CD4-positive, alpha-beta T cell (primary cell): ENCODE results near the gene ZBTB20. TPM values are rescaled to one million over a fixed set of nuclear protein-coding genes. Genes with fewer than 3 reads are reported as not detected.

Experiments used
- ATAC-seq: fragments of 200-7000 bp; cut with Tn5 transposase; one replicate; pipeline ENCODE4 v1.10.0; 2022; ENCODE audit warnings: mild to moderate bottlenecking; ENCODE audit not compliant: poor library complexity
- CTCF ChIA-PET: fragments of 350-600 bp; sonication (Branson Sonifier 250); formaldehyde crosslinking; loops from one replicate; lab custom pipeline; 2021; ENCODE audit warnings: antibody characterized with exemption, inconsistent platforms; lab: Charles Lee
- POLR2A ChIA-PET: fragments of 350-600 bp; sonication (Branson Sonifier 250); formaldehyde crosslinking; loops from one replicate; lab custom pipeline; 2021; ENCODE audit warnings: antibody characterized with exemption, inconsistent platforms; lab: Charles Lee
- DNase-seq, 14 experiments: peaks; one replicate each; pipeline ENCODE4 v3.0.0-alpha.2; 2013 to 2020; ENCODE audit warnings: mixed read lengths in 2 of 14
- H3K27ac ChIP-seq, 2 donors: one replicate each; pipeline versions ENCODE4 v1.5.1 to v1.7.0; 2013; ENCODE audit warnings: low read length in 2 of 2, low read depth in 1 of 2, mild to moderate bottlenecking in 1 of 2
- H3K27me3 ChIP-seq, 2 experiments: 1 replicate in 1 of 2; 2 replicates in 1 of 2; pipeline versions ENCODE4 v1.6.1 to v1.7.0; 2013; ENCODE audit warnings: low read length in 2 of 2, control low read depth in 1 of 2, mild to moderate bottlenecking in 1 of 2, moderate library complexity in 1 of 2; ENCODE audit not compliant: insufficient read depth in 2 of 2, control insufficient read depth in 1 of 2
- H3K36me3 ChIP-seq: one replicate; pipeline ENCODE4 v1.6.1; 2013; ENCODE audit warnings: low read length, control low read depth; ENCODE audit not compliant: insufficient read depth
- H3K4me1 ChIP-seq: one replicate; pipeline ENCODE4 v1.6.1; 2013; ENCODE audit warnings: low read length, control low read depth; ENCODE audit not compliant: insufficient read depth
- H3K4me3 ChIP-seq: one replicate; pipeline ENCODE4 v1.5.1; 2013; ENCODE audit warnings: mild to moderate bottlenecking, low read length, moderate library complexity
- H3K9me3 ChIP-seq, 2 experiments: 1 replicate in 1 of 2; 2 replicates in 1 of 2; pipeline versions ENCODE4 v1.6.1 to v1.7.0; 2013; ENCODE audit warnings: low read length in 2 of 2, mild to moderate bottlenecking in 2 of 2, control low read depth in 1 of 2, moderate library complexity in 1 of 2; ENCODE audit not compliant: control insufficient read depth in 1 of 2, insufficient read depth in 1 of 2
- H3K27ac Mint-ChIP-seq: one replicate; pipeline ENCODE4 v1.8.0; 2020; ENCODE audit warnings: mixed read lengths
- H3K27me3 Mint-ChIP-seq: one replicate; pipeline ENCODE4 v1.8.0; 2021; ENCODE audit warnings: mixed read lengths
- H3K36me3 Mint-ChIP-seq: one replicate; pipeline ENCODE4 v1.8.0; 2021; ENCODE audit warnings: low read depth, mixed read lengths
- H3K4me1 Mint-ChIP-seq: one replicate; pipeline ENCODE4 v1.8.0; 2021; ENCODE audit warnings: low read depth, mixed read lengths
- H3K4me3 Mint-ChIP-seq: one replicate; pipeline ENCODE4 v1.8.0; 2020; ENCODE audit warnings: mild to moderate bottlenecking, mixed read lengths
- H3K9me3 Mint-ChIP-seq: one replicate; pipeline ENCODE4 v1.8.0; 2020; ENCODE audit warnings: mixed read lengths
- CTCF ChIP-seq: fragments of 200-600 bp; IDR thresholded peaks from one replicate; pipeline ENCODE4 v1.8.0; 2022; ENCODE audit warnings: antibody characterized with exemption, mild to moderate bottlenecking
- intact Hi-C, 2 experiments: fragments of 100-400 bp; cut with DNase I in 1 of 2; cut with micrococcal nuclease in 1 of 2; formaldehyde crosslinking; loops; one replicate each; pipeline versions ENCODE4 v1.15.1 to v1.9.0; 2023 to 2025; cut with DNase I, micrococcal nuclease
- total RNA-seq, 174 experiments: library from RNA in 2 of 174; stranded (reverse) in 2 of 174; gene quantifications; one replicate each; pipeline ENCODE4 v1.2.3 and lab custom pipeline; 2021 to 2026

Gene ZBTB20
- total RNA-seq, 2 experiments from 2014 or later: 41.6 to 47.4 TPM

GRCh38 chr3:114600571-114600970 lies 546.5 kb downstream of the ZBTB20 start:
- peaks cover 9% of the 10 kb centered on the region for H3K36me3 Mint-ChIP-seq

GRCh38 chr3:114597871-114598270 lies 549.2 kb downstream of the ZBTB20 start:
- no peaks in the 10 kb centered on the region for H3K9me3 Mint-ChIP-seq
- intact Hi-C loops: no loop called here
- Histone ChIP-seq H3K9me3 (no peaks in the 10 kb centered on the region), H3K4me3 (no peak overlapping the region), H3K27me3 (no peaks in the 10 kb centered on the region), H3K4me1 (no peaks in the 10 kb centered on the region), H3K36me3 (no peaks in the 10 kb centered on the region), H3K27ac (no peak overlapping the region)
- ATAC-seq (no peak), DNase-seq (no peak)
- TF ChIP-seq CTCF: no peak
- CTCF ChIA-PET: interaction anchor here (0.7 kb wide), 1 partner anchor 15 kb away, joined by 3 read pairs; no protein-coding TSS in a partner anchor
- H3K36me3 Mint-ChIP-seq: peaks cover 16% of the 10 kb centered on the region
- H3K27me3 Mint-ChIP-seq: no peaks in the 10 kb centered on the region
- H3K4me1 Mint-ChIP-seq: no peaks in the 10 kb centered on the region
- no peak overlapping the region for H3K4me3 Mint-ChIP-seq
- no peak overlapping the region for H3K27ac Mint-ChIP-seq
- POLR2A ChIA-PET: no interaction called here

More at GRCh38 chr3:114600571-114600970, 546.5 kb downstream of the ZBTB20 start:
- no peaks in the 10 kb centered on the region for H3K4me1 Mint-ChIP-seq
- Histone ChIP-seq H3K4me1 (no peaks in the 10 kb centered on the region), H3K4me3 (no peak overlapping the region), H3K27ac (no peak overlapping the region), H3K9me3 (no peaks in the 10 kb centered on the region), H3K27me3 (no peaks in the 10 kb centered on the region), H3K36me3 (no peaks in the 10 kb centered on the region)
- no peak overlapping the region for H3K27ac Mint-ChIP-seq
- TF ChIP-seq CTCF: no peak
- H3K4me3 Mint-ChIP-seq: no peak overlapping the region
- intact Hi-C loops: no loop called here
- ChIA-PET CTCF (no interaction called here), POLR2A (no interaction called here)
- no peaks in the 10 kb centered on the region for H3K9me3 Mint-ChIP-seq
- DNase-seq (no peak), ATAC-seq (no peak)
- H3K27me3 Mint-ChIP-seq: no peaks in the 10 kb centered on the region

GRCh38 chr3:114597012-114597411 lies 550.1 kb downstream of the ZBTB20 start:
- ChIA-PET POLR2A (no interaction called here), CTCF (interaction anchor here (0.7 kb wide), 1 partner anchor 16 kb away, joined by 3 read pairs; no protein-coding TSS in a partner anchor)
- Histone ChIP-seq H3K4me3 (no peak overlapping the region), H3K36me3 (no peaks in the 10 kb centered on the region), H3K4me1 (no peaks in the 10 kb centered on the region), H3K27ac (no peak overlapping the region), H3K9me3 (no peaks in the 10 kb centered on the region), H3K27me3 (no peaks in the 10 kb centered on the region)
- H3K4me1 Mint-ChIP-seq: no peaks in the 10 kb centered on the region
- no peak overlapping the region for H3K4me3 Mint-ChIP-seq
- DNase-seq (no peak), ATAC-seq (no peak)
- H3K27me3 Mint-ChIP-seq: no peaks in the 10 kb centered on the region
- no peak overlapping the region for H3K27ac Mint-ChIP-seq
- intact Hi-C loops: no loop called here
- no peaks in the 10 kb centered on the region for H3K9me3 Mint-ChIP-seq
- no peak for TF ChIP-seq CTCF
- H3K36me3 Mint-ChIP-seq: peaks cover 18% of the 10 kb centered on the region
